SKM-1 (cell line): ENCODE data around the gene PRR5.

Experiments
- DNase-seq: peaks from one replicate; lab custom pipeline; 2025; ENCODE audit not compliant: unreplicated experiment; lab: John Stamatoyannopoulos, UW

The PRR5 gene

GRCh38 chr22:44711690-44712555 lies 9.9 kb downstream of the PRR5 start:
- DNase-seq: no peak

- DNase-seq: no peak
Measured at GRCh38 chr22:44712962-44713361, 11.0 kb downstream of the PRR5 start.

- no peak for DNase-seq
Measured at GRCh38 chr22:44714703-44715350, 12.8 kb downstream of the PRR5 start.

GRCh38 chr22:44718418-44718817 lies 16.4 kb downstream of the PRR5 start:
- DNase-seq: no peak

GRCh38 chr22:44719586-44720368 lies 17.8 kb downstream of the PRR5 start:
- DNase-seq: no peak

- no peak for DNase-seq
Measured at GRCh38 chr22:44721213-44721612, 19.2 kb downstream of the PRR5 start.

GRCh38 chr22:44722611-44723010 lies 20.6 kb downstream of the PRR5 start:
- no peak for DNase-seq

GRCh38 chr22:44723801-44724200 lies 21.8 kb downstream of the PRR5 start:
- DNase-seq: no peak

- DNase-seq: no peak
Measured at GRCh38 chr22:44724416-44724815, 22.4 kb downstream of the PRR5 start.

- no peak for DNase-seq
Measured at GRCh38 chr22:44724859-44725258, 22.9 kb downstream of the PRR5 start.

- DNase-seq: no peak
Measured at GRCh38 chr22:44726439-44726838, 24.4 kb downstream of the PRR5 start.

GRCh38 chr22:44727148-44727547 lies 25.1 kb downstream of the PRR5 start:
- no peak for DNase-seq

GRCh38 chr22:44727709-44728108 lies 25.7 kb downstream of the PRR5 start:
- no peak for DNase-seq

- no peak for DNase-seq
Measured at GRCh38 chr22:44728761-44729324, 26.8 kb downstream of the PRR5 start.

GRCh38 chr22:44729391-44730021 lies 27.5 kb downstream of the PRR5 start:
- no peak for DNase-seq

- DNase-seq: no peak
Measured at GRCh38 chr22:44730022-44730393, 28.0 kb downstream of the PRR5 start.

GRCh38 chr22:44730490-44731356 lies 28.7 kb downstream of the PRR5 start:
- DNase-seq: no peak

- no peak for DNase-seq
Measured at GRCh38 chr22:44731357-44731970, 29.5 kb downstream of the PRR5 start.

GRCh38 chr22:44732017-44732561 lies 30.1 kb downstream of the PRR5 start:
- DNase-seq: no peak
